IPS-18a (cell line): ENCODE results near the gene WDR73.
"Not testable (repeated sequence)": the region's sequence is repeated elsewhere in the genome, so short reads cannot be mapped to it uniquely, and the experiment has no call there.

ENCODE experiments used
- H3K27ac ChIP-seq: one replicate; pipeline ENCODE4 v1.5.1; 2013; ENCODE audit warnings: low read length
- H3K27me3 ChIP-seq: one replicate; pipeline ENCODE4 v1.6.1; 2013; ENCODE audit warnings: mild to moderate bottlenecking, low read length; ENCODE audit not compliant: control insufficient read depth, insufficient read depth
- H3K36me3 ChIP-seq: one replicate; pipeline ENCODE4 v1.6.1; 2013; ENCODE audit warnings: low read depth, low read length; ENCODE audit not compliant: control insufficient read depth
- H3K4me1 ChIP-seq: one replicate; pipeline ENCODE4 v1.6.1; 2013; ENCODE audit warnings: low read depth, low read length; ENCODE audit not compliant: control insufficient read depth
- H3K4me3 ChIP-seq: one replicate; pipeline ENCODE4 v1.5.1; 2013; ENCODE audit warnings: low read length
- H3K9ac ChIP-seq: one replicate; pipeline ENCODE4 v1.6.1; 2013; ENCODE audit warnings: mild to moderate bottlenecking, low read length, moderate library complexity
- H3K9me3 ChIP-seq: one replicate; pipeline ENCODE4 v1.6.1; 2013; ENCODE audit warnings: low read depth, low read length; ENCODE audit not compliant: control insufficient read depth

Gene WDR73

DNA sequence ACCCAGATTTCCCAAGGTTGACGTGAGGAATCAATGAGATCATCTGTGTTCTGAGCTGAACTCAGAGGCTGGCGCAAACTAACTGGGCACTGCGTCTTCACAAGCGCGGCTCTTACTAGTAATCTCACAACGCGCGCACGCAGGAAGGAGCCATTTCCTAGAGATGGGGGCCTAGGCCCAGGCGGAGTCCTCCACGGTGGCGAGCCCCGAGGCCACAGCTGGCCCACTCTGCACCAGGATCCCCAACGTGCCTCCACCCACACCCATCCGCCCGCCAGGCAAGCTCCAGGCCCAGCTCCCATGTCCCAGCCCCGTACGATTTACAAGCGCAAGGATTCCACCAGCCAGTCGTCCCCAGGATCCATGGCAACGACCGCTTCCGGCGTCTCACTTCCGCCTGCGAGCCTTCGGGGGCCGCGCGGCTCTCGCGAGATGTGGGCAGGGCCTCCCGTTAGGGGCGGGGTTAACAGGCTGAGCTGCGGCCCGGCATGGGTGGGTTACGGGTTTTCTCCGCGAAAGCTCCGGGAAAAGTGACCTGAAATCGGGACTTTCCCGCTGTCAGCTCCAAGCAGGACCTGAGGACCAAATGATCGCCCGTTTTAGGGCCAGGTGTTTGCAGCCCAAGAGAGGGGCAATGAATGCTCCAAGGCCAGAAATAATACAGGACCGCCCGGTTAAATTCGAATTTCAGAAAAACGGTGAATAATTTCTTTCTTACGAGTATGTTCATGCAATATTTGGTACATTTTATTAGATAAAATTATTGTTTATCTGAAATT is at the start of gene WDR73:
Gene WDR73, minus strand, starts transcription at position 374 of the 779 bp plus-strand sequence. Its CDS starts 9 bp downstream, at position 365.
- Histone ChIP-seq H3K4me1 (peaks cover 5% of the 10 kb centered on the region), H3K9ac (peak within 1 kb of the TSS; percentile 88)

DNA sequence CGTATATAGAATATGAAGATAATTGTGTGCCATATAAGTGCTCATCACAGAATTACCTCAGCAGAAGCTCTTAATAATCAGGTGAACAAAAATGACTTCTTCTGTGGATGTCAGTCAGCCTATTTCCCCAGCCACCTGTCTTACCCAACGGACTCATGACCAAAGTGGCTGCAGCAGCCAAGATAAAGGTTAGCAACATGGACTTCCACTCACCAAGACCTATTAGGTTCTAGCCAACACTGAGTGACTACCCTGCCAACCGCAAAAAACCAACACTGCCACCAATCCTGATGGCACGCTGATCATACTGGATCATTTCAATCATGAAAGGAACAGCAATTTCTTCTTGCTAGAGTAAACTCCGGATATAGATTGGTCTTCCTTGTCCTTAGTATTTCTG is 49.7 kb upstream of the WDR73 start:
- H3K4me3 ChIP-seq: no peak overlapping the region
- H3K27me3 ChIP-seq: no peaks in the 10 kb centered on the region
- peaks cover 3% of the 10 kb centered on the region for H3K36me3 ChIP-seq
- H3K4me1 ChIP-seq: no peaks in the 10 kb centered on the region
- no peak overlapping the region for H3K27ac ChIP-seq
- H3K9me3 ChIP-seq: no peaks in the 10 kb centered on the region
- H3K9ac ChIP-seq: no peak overlapping the region

More for the DNA sequence above, at the start of gene WDR73:
- Histone ChIP-seq H3K27me3 (peaks cover 19% of the 10 kb centered on the region), H3K9me3 (no peaks in the 10 kb centered on the region), H3K36me3 (peaks cover 23% of the 10 kb centered on the region), H3K27ac (peak within 1 kb of the TSS; percentile 65), H3K4me3 (peak within 1 kb of the TSS; percentile 87)

DNA sequence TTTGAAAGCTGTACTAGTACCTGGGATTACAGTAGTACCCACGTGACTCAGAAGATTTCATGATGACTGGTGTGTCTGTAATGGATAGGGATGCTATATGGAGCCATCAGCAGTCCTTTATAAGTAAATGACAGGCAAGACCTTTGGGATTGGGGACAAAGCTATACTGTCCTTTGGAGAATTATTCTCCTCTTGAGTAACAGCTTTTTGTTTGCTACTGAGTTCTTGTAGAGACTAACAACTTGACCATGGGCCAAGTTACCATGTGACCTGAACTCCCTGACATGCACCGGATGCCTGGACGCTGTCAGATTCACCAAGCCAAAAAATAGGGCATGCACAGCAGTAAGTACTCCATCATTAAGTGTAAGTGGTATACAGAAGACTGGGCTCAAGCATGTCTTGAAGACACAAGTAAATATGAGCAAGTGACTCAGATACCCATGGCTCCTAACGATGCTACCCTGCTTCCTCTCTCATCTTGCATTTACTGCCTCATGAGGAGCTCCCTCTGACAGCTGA is 48.9 kb upstream of the WDR73 start:
- Histone ChIP-seq H3K36me3 (no peaks in the 10 kb centered on the region), H3K27ac (no peak overlapping the region), H3K9ac (no peak overlapping the region), H3K4me3 (no peak overlapping the region), H3K4me1 (no peaks in the 10 kb centered on the region), H3K27me3 (no peaks in the 10 kb centered on the region), H3K9me3 (no peaks in the 10 kb centered on the region)

DNA sequence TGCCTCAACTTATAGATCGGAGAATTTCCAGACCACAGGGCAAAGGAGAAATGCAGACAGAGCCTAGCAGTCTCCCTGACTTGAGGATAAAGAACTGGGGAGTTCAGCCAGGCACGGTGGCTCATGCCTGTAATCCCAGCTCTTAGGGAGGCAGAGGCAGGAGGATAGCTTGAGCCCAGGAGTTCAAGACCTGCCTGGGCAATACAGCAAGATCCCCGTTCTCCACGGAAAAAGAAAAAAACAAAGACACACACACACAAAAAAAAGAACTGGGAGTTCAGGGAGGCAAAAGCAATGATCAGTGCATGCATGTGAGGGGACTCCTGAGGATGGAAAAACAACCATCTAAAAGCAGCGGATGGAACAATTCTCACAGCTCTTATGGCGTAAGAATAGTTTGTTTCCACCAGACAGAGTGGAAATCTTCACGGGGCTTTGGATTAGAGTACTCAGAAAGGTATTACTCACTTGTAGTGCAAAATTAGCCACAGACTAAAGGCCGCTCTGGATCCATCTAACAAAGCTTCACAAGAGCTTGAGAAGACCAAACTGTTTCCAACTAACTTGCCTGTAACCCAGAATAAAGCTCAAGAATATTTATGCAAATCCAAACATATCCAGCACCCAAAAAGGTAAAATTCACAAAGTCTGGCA is 45.6 kb upstream of the WDR73 start:
- H3K9me3 ChIP-seq: no peaks in the 10 kb centered on the region
- H3K27ac ChIP-seq: no peak overlapping the region
- no peak overlapping the region for H3K4me3 ChIP-seq
- H3K36me3 ChIP-seq: no peaks in the 10 kb centered on the region
- no peak overlapping the region for H3K9ac ChIP-seq
- no peaks in the 10 kb centered on the region for H3K4me1 ChIP-seq
- no peaks in the 10 kb centered on the region for H3K27me3 ChIP-seq

DNA sequence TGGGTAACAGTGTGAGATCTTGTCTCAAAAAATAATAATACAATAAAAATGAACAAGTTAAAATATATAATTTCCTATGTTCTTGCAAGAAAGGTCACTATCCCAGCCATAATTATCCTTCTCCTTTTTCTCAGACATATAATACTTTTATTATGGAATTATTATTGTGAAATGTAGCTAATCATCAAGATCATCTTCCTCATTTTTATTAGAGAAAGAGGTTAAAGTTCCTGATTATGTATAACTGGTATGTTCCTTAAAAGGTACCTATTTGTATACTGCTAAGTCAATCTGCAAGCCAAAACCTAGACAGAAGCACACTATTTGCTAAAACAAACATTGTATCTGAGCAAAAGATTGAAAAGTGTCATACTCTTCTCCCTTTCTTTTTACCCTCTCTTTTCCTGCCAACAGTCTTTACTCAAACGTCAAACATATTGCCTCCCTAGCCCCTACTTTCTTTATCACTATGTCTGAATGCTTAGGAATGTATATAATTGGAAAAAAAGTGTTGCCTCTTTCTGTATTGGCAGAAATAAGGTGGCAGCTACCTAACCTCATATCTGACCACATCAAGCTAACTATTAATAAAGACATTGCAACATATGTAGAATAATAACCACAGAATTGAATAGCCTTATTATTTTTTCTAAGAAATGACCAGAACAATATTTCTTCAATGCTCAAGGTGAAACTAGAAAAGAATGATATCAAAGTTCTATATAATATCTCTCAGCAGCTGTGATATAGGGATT is 43.3 kb upstream of the WDR73 start:
- no peaks in the 10 kb centered on the region for H3K27me3 ChIP-seq
- H3K4me1 ChIP-seq: no peaks in the 10 kb centered on the region
- H3K27ac ChIP-seq: no peak overlapping the region
- no peak overlapping the region for H3K9ac ChIP-seq
- H3K36me3 ChIP-seq: no peaks in the 10 kb centered on the region
- H3K4me3 ChIP-seq: no peak overlapping the region
- H3K9me3 ChIP-seq: no peaks in the 10 kb centered on the region

DNA sequence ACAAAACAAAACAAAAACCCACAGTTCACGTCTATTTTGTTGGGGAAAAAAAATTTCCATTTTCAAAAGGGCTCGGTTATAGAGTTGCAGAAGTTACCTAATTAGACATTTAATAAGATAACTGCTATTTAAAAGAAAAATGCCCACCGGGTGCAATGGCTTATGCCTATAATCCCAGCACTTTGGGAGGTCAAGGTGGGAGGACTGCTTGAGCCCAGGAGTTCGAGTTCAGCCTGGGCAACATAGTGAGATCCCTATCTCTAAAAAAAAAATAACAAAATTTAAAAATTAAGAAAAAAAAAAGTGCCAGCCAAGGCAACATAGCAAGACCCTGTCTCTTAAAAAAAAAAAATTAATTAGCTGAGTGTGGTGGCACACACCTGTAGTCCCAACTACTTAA is 42.7 kb upstream of the WDR73 start:
- no peaks in the 10 kb centered on the region for H3K36me3 ChIP-seq
- no peaks in the 10 kb centered on the region for H3K9me3 ChIP-seq
- no peak overlapping the region for H3K9ac ChIP-seq
- H3K4me1 ChIP-seq: no peaks in the 10 kb centered on the region
- no peak overlapping the region for H3K4me3 ChIP-seq
- H3K27me3 ChIP-seq: no peaks in the 10 kb centered on the region
- no peak overlapping the region for H3K27ac ChIP-seq

DNA sequence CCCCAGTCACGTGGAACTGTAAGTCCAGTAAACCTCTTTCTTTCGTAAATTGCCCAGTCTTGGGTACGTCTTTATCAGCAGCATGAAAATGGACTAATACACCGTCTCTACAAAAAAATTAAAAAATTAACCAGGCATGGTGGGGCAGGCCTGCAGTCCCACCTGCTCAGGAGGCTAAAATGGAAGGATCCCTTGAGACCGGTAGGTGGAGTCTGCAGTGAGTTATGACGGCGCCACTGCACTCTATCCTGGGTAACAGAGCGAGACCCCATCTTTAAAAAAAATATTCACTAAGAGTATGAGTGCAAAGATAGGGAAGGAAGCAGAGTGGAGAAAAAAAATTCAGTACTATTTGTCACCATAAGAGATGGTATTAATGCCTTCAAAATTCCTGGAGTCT is 36.3 kb upstream of the WDR73 start:
- Histone ChIP-seq H3K9me3 (no peaks in the 10 kb centered on the region), H3K36me3 (peaks cover 38% of the 10 kb centered on the region), H3K9ac (no peak overlapping the region), H3K27ac (no peak overlapping the region), H3K4me3 (no peak overlapping the region), H3K4me1 (no peaks in the 10 kb centered on the region), H3K27me3 (no peaks in the 10 kb centered on the region)

DNA sequence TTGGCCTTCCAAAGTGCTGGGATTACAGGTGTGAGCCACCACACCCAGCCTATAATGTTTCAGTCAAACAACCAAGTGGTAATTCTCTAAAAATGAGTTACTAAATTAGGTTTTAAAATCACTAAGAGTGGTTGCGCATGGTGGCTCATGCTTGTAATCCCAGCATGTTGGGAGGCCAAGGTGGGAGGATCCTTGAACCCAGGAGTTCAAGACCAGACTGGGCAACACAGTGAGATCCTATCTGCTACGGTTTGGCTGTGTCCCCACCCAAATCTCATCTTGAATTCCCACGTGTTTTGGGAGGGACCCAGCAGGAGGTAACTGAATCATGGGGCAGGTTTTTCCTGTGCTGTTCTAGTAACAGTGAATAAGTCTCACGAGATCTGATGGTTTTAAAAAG is 35.8 kb upstream of the WDR73 start:
- Histone ChIP-seq H3K36me3 (peaks cover 38% of the 10 kb centered on the region), H3K27ac (no peak overlapping the region), H3K9me3 (no peaks in the 10 kb centered on the region), H3K4me3 (no peak overlapping the region), H3K9ac (no peak overlapping the region), H3K27me3 (no peaks in the 10 kb centered on the region), H3K4me1 (no peaks in the 10 kb centered on the region)

DNA sequence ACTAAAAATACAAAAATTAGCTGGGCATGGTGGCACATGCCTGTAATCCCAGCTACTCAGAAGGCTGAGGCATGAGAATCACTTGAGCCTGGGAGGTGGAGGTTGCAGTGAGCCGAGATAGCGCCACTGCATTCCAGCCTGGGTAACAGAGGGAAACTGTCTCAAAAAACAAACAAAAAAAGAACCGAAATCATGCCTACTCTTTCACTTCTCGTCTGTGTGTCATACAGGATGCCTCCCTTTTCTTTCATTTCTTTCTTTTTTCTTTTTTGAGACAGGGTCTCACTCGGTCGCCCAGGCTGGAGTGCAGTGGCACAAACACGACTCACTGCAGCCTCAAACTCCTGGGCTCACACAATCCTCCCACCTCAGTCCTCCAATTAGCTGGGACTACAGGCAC is 32.4 kb upstream of the WDR73 start:
- H3K36me3 ChIP-seq: peaks cover 41% of the 10 kb centered on the region

DNA sequence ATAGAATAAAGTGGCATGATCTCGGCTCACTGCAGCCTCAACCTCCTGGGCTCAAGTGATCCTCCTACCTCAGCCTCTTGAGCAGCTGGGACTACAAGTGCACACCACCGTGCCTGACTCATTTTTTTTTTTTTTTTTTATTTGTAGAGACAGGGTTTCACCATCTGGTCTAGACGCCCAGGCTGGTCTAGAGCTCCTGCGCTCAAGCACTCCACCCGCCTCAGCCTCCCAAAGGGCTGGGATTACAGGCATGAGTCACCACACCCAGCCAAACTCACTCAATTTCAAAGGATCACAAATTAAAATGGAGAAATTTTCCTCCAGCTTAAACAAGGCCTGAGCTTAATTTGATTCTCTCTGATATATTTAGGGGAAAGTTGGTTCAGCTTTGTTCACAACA is 31.2 kb upstream of the WDR73 start:
- Histone ChIP-seq H3K27ac (no peak overlapping the region), H3K4me1 (no peaks in the 10 kb centered on the region), H3K27me3 (no peaks in the 10 kb centered on the region), H3K9ac (no peak overlapping the region), H3K36me3 (peaks cover 36% of the 10 kb centered on the region), H3K9me3 (no peaks in the 10 kb centered on the region), H3K4me3 (no peak overlapping the region)

More for the DNA sequence above, 32.4 kb upstream of the WDR73 start:
- not testable (repeated sequence) for H3K4me3 ChIP-seq, H3K4me1 ChIP-seq, H3K27me3 ChIP-seq, H3K27ac ChIP-seq, H3K9ac ChIP-seq, H3K9me3 ChIP-seq

DNA sequence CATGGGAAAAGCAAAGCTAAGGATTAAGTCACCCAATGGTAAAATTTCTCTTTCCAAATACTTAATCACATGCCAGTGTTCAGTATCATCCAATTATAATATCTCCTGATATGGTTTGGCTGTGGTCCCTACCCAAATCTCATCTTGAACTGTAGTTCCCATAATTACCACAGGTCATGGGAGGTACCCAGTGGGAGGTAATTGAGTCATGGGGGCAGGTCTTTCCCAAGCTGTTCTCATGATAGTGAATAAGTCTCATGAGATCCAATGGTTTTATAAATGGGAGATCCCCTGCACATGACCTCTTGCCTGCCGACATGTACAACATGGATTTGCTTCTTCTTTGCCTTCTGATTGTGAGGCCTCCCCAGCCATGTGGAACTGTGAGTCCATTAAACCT is 30.0 kb upstream of the WDR73 start:
- Histone ChIP-seq H3K27me3 (no peaks in the 10 kb centered on the region), H3K4me1 (no peaks in the 10 kb centered on the region), H3K36me3 (peaks cover 39% of the 10 kb centered on the region), H3K27ac (no peak overlapping the region), H3K4me3 (no peak overlapping the region), H3K9ac (no peak overlapping the region), H3K9me3 (no peaks in the 10 kb centered on the region)
